ENCODE results near the gene IGLL5. TPM values are rescaled to one million over a fixed set of nuclear protein-coding genes. Genes with fewer than 3 reads are reported as not detected.

IGLL5 gene
- total and polyA plus RNA-seq, 2 of the 13 experiments (the other 11 are each of a cell fraction or from before 2014, with no cell fraction given) = not detected

GRCh38 chr22:22916952-22917290 is 29.3 kb downstream of the IGLL5 start:
- Histone ChIP-seq H3K27me3 (ENCODE audit: control insufficient read depth in 1 of 2, insufficient read depth in 2 of 2, low read length in 2 of 2) (peaks cover 1 to 55% of the 10 kb centered on the region in 2 experiments), H3K4me2 (ENCODE audit: low read depth, low read length) (no peak overlapping the region), H3K9ac (ENCODE audit: insufficient read depth, low read depth, low read length) (no peak overlapping the region), H3K27ac (ENCODE audit: extremely low read length, insufficient read depth, low read length) (no peak overlapping the region), H4K20me1 (ENCODE audit: insufficient read depth, low read length) (no peaks in the 10 kb centered on the region), H3K79me2 (ENCODE audit: insufficient read depth, low read length) (no peaks in the 10 kb centered on the region), H3K9me3 (ENCODE audit: low read length) (no peaks in the 10 kb centered on the region), H2AFZ (ENCODE audit: low read length) (no peak overlapping the region), H3K4me1 (ENCODE audit: insufficient read depth, low read length) (peaks cover 23% of the 10 kb centered on the region), H3K4me3 (replicated peaks in 1 of 3; ENCODE audit: insufficient read depth in 1 of 3, low read depth in 2 of 3, low read length in 3 of 3) (no peak overlapping the region), H3K36me3 (replicated peaks in 1 of 2; ENCODE audit: control insufficient read depth in 1 of 2, insufficient read depth in 2 of 2, low read length in 2 of 2) (no peaks in the 10 kb centered on the region)
- ATAC-seq (peak; percentile 21; the same call in 2 of the 3 replicates), DNase-seq (ENCODE audit: low spot score) (no peak), FAIRE-seq (no peak)
- CTCF ChIA-PET (ENCODE audit: low intra/inter-chr PET ratio, low total read pairs) = no interaction called here
- WGBS (ENCODE audit: low lambda C conversion rate) = 37% methylated on average over 2 of the region's 3 CpGs
- no TSS peak for BruUV-seq (replicated peaks)
- POLR2A ChIA-PET = no interaction called here
- no peak for TF ChIP-seq ZNF274 (CRISPR knock-in tag; IDR thresholded peaks at IDR 0.05)
- intact Hi-C loops (cut with micrococcal nuclease; ENCODE audit: unreplicated experiment) (no loop called here), in situ Hi-C loops (cut with HindIII; ENCODE audit: extremely low pct_ligation_motif_present, low pct_unique_long_range_greater_than_20kb) (no loop called here)

- H3K4me2 ChIP-seq (ENCODE audit: low read depth, low read length) = no peak overlapping the region
- no peaks in the 10 kb centered on the region for H3K9me3 ChIP-seq (ENCODE audit: low read length)
- in situ Hi-C loops (cut with HindIII; ENCODE audit: extremely low pct_ligation_motif_present, low pct_unique_long_range_greater_than_20kb) (no loop called here), intact Hi-C loops (cut with micrococcal nuclease; ENCODE audit: unreplicated experiment) (no loop called here)
- DNase-seq (ENCODE audit: low spot score) (no peak), FAIRE-seq (no peak), ATAC-seq (no peak)
- CTCF ChIA-PET (ENCODE audit: low intra/inter-chr PET ratio, low total read pairs) = no interaction called here
- POLR2A ChIA-PET = no interaction called here
- H2AFZ ChIP-seq (ENCODE audit: low read length) = no peak overlapping the region
- no peak overlapping the region for H3K4me3 ChIP-seq (replicated peaks in 1 of 3; ENCODE audit: insufficient read depth in 1 of 3, low read depth in 2 of 3, low read length in 3 of 3)
- H3K9ac ChIP-seq (ENCODE audit: insufficient read depth, low read depth, low read length) = no peak overlapping the region
- whole genome bisulfite sequencing (ENCODE audit: low lambda C conversion rate) = 30% methylated on average over 2 of the region's 4 CpGs
- no peak overlapping the region for H3K27ac ChIP-seq (ENCODE audit: extremely low read length, insufficient read depth, low read length)
- H3K79me2 ChIP-seq (ENCODE audit: insufficient read depth, low read length) = no peaks in the 10 kb centered on the region
- H3K4me1 ChIP-seq (ENCODE audit: insufficient read depth, low read length) = peaks cover 23% of the 10 kb centered on the region
- peaks cover 1 to 56% of the 10 kb centered on the region in 2 experiments for H3K27me3 ChIP-seq (ENCODE audit: control insufficient read depth in 1 of 2, insufficient read depth in 2 of 2, low read length in 2 of 2)
- TF ChIP-seq TBX3 (IDR thresholded peaks at IDR 0.05; ENCODE audit: borderline replicate concordance) = no peak
- no TSS peak for BruUV-seq (replicated peaks)
- no peaks in the 10 kb centered on the region for H4K20me1 ChIP-seq (ENCODE audit: insufficient read depth, low read length)
- H3K36me3 ChIP-seq (replicated peaks in 1 of 2; ENCODE audit: control insufficient read depth in 1 of 2, insufficient read depth in 2 of 2, low read length in 2 of 2) = no peaks in the 10 kb centered on the region
Observed at GRCh38 chr22:22917377-22917776, 29.8 kb downstream of the IGLL5 start.
